Measurements from ENCODE around the gene SPRED1. TPM values are rescaled to one million over a fixed set of nuclear protein-coding genes. Genes with fewer than 3 reads are reported as not detected.
"Not testable (repeated sequence)": the region's sequence is repeated elsewhere in the genome, so short reads cannot be mapped to it uniquely, and the experiment has no call there.

SPRED1 gene
- total RNA-seq, 2 experiments from 2014 or later, result 3.2 TPM

GRCh38 chr15:38224486-38224885 is 28.1 kb upstream of the SPRED1 start:
- Mint-ChIP-seq H3K27ac (no peak overlapping the region), H3K4me1 (no peaks in the 10 kb centered on the region)

GRCh38 chr15:38225381-38225780 is 27.3 kb upstream of the SPRED1 start:
- no peaks in the 10 kb centered on the region for H3K4me1 Mint-ChIP-seq
- no peaks in the 10 kb centered on the region for H3K36me3 Mint-ChIP-seq
- H3K9me3 Mint-ChIP-seq, result no peaks in the 10 kb centered on the region
- H3K27me3 Mint-ChIP-seq, result peaks cover 6% of the 10 kb centered on the region
- no peak for DNase-seq
- H3K27ac Mint-ChIP-seq, result no peak overlapping the region
- H3K4me3 Mint-ChIP-seq, result no peak overlapping the region

More at GRCh38 chr15:38224486-38224885, 28.1 kb upstream of the SPRED1 start:
- Mint-ChIP-seq H3K27me3 (peaks cover 3% of the 10 kb centered on the region), H3K4me3 (no peak overlapping the region), H3K9me3 (no peaks in the 10 kb centered on the region), H3K36me3 (no peaks in the 10 kb centered on the region)
- DNase-seq, result no peak

GRCh38 chr15:38226608-38227266 is 25.9 kb upstream of the SPRED1 start:
- no peaks in the 10 kb centered on the region for H3K4me1 Mint-ChIP-seq
- H3K27me3 Mint-ChIP-seq, result peaks cover 6% of the 10 kb centered on the region
- H3K36me3 Mint-ChIP-seq, result no peaks in the 10 kb centered on the region
- H3K27ac Mint-ChIP-seq, result no peak overlapping the region
- no peaks in the 10 kb centered on the region for H3K9me3 Mint-ChIP-seq
- DNase-seq, result no peak
- H3K4me3 Mint-ChIP-seq, result no peak overlapping the region

GRCh38 chr15:38227941-38228340 is 24.7 kb upstream of the SPRED1 start:
- no peak overlapping the region for H3K27ac Mint-ChIP-seq
- H3K4me3 Mint-ChIP-seq, result no peak overlapping the region
- no peaks in the 10 kb centered on the region for H3K36me3 Mint-ChIP-seq
- DNase-seq, result no peak
- H3K9me3 Mint-ChIP-seq, result no peaks in the 10 kb centered on the region
- H3K4me1 Mint-ChIP-seq, result no peaks in the 10 kb centered on the region
- H3K27me3 Mint-ChIP-seq, result peaks cover 6% of the 10 kb centered on the region

- no peaks in the 10 kb centered on the region for H3K4me1 Mint-ChIP-seq
- no peak overlapping the region for H3K4me3 Mint-ChIP-seq
- H3K9me3 Mint-ChIP-seq, result no peaks in the 10 kb centered on the region
- peaks cover 6% of the 10 kb centered on the region for H3K27me3 Mint-ChIP-seq
- H3K36me3 Mint-ChIP-seq, result no peaks in the 10 kb centered on the region
- H3K27ac Mint-ChIP-seq, result no peak overlapping the region
- DNase-seq, result no peak
These were observed 24.0 kb upstream of the SPRED1 start for GRCh38 chr15:38228618-38229017.

- H3K4me3 Mint-ChIP-seq, result no peak overlapping the region
- H3K27me3 Mint-ChIP-seq, result peaks cover 10% of the 10 kb centered on the region
- no peak overlapping the region for H3K27ac Mint-ChIP-seq
- H3K4me1 Mint-ChIP-seq, result no peaks in the 10 kb centered on the region
- H3K36me3 Mint-ChIP-seq, result no peaks in the 10 kb centered on the region
- no peak for DNase-seq
- H3K9me3 Mint-ChIP-seq, result no peaks in the 10 kb centered on the region
These were observed 22.8 kb upstream of the SPRED1 start for GRCh38 chr15:38229705-38230310.

- no peaks in the 10 kb centered on the region for H3K36me3 Mint-ChIP-seq
- H3K27me3 Mint-ChIP-seq, result peaks cover 16% of the 10 kb centered on the region
- no peak for DNase-seq
- no peaks in the 10 kb centered on the region for H3K4me1 Mint-ChIP-seq
- H3K4me3 Mint-ChIP-seq, result no peak overlapping the region
- no peaks in the 10 kb centered on the region for H3K9me3 Mint-ChIP-seq
- H3K27ac Mint-ChIP-seq, result no peak overlapping the region
These were observed 21.2 kb upstream of the SPRED1 start for GRCh38 chr15:38231436-38231835.

GRCh38 chr15:38237021-38237420 is 15.6 kb upstream of the SPRED1 start:
- not testable (repeated sequence) for DNase-seq, H3K27ac Mint-ChIP-seq, H3K9me3 Mint-ChIP-seq, H3K4me1 Mint-ChIP-seq, H3K36me3 Mint-ChIP-seq, H3K4me3 Mint-ChIP-seq
- H3K27me3 Mint-ChIP-seq, result peaks cover 17% of the 10 kb centered on the region

- Mint-ChIP-seq H3K4me3 (no peak overlapping the region), H3K27me3 (peaks cover 20% of the 10 kb centered on the region), H3K4me1 (no peaks in the 10 kb centered on the region), H3K36me3 (no peaks in the 10 kb centered on the region), H3K9me3 (no peaks in the 10 kb centered on the region), H3K27ac (no peak overlapping the region)
- DNase-seq, result no peak
These were observed 14.3 kb upstream of the SPRED1 start for GRCh38 chr15:38238311-38238710.

- Mint-ChIP-seq H3K4me1 (no peaks in the 10 kb centered on the region), H3K27me3 (peaks cover 29% of the 10 kb centered on the region), H3K9me3 (no peaks in the 10 kb centered on the region), H3K36me3 (no peaks in the 10 kb centered on the region), H3K27ac (no peak overlapping the region), H3K4me3 (no peak overlapping the region)
- no peak for DNase-seq
These were observed 10.6 kb upstream of the SPRED1 start for GRCh38 chr15:38242055-38242454.

GRCh38 chr15:38243278-38244055 is 9.2 kb upstream of the SPRED1 start:
- H3K27me3 Mint-ChIP-seq, result peaks cover 40% of the 10 kb centered on the region
- H3K9me3 Mint-ChIP-seq, result no peaks in the 10 kb centered on the region
- no peak overlapping the region for H3K27ac Mint-ChIP-seq
- no peaks in the 10 kb centered on the region for H3K4me1 Mint-ChIP-seq
- H3K4me3 Mint-ChIP-seq, result no peak overlapping the region
- H3K36me3 Mint-ChIP-seq, result no peaks in the 10 kb centered on the region
- no peak for DNase-seq

- peaks cover 59% of the 10 kb centered on the region for H3K27me3 Mint-ChIP-seq
- no peaks in the 10 kb centered on the region for H3K9me3 Mint-ChIP-seq
- H3K36me3 Mint-ChIP-seq, result no peaks in the 10 kb centered on the region
- no peak overlapping the region for H3K27ac Mint-ChIP-seq
- peaks cover 9% of the 10 kb centered on the region for H3K4me1 Mint-ChIP-seq
- no peak for DNase-seq
- H3K4me3 Mint-ChIP-seq, result no peak overlapping the region
These were observed 5.3 kb upstream of the SPRED1 start for GRCh38 chr15:38247336-38247735.

- peak overlapping the region; percentile 91 for H3K4me3 Mint-ChIP-seq
- no peaks in the 10 kb centered on the region for H3K36me3 Mint-ChIP-seq
- peak; percentile 5 for DNase-seq
- H3K9me3 Mint-ChIP-seq, result no peaks in the 10 kb centered on the region
- peaks cover 27% of the 10 kb centered on the region for H3K4me1 Mint-ChIP-seq
- H3K27me3 Mint-ChIP-seq, result peaks cover 34% of the 10 kb centered on the region
- H3K27ac Mint-ChIP-seq, result peak overlapping the region; percentile 32
These were observed 730 bp downstream of the SPRED1 start for GRCh38 chr15:38253351-38253781.

- Mint-ChIP-seq H3K4me1 (peaks cover 27% of the 10 kb centered on the region), H3K27ac (no peak overlapping the region), H3K9me3 (no peaks in the 10 kb centered on the region), H3K4me3 (peak overlapping the region; percentile 91), H3K36me3 (no peaks in the 10 kb centered on the region), H3K27me3 (peaks cover 27% of the 10 kb centered on the region)
- DNase-seq, result peak; percentile 13
These were observed 1.6 kb downstream of the SPRED1 start for GRCh38 chr15:38254051-38254883.

- Mint-ChIP-seq H3K27me3 (peaks cover 14% of the 10 kb centered on the region), H3K36me3 (no peaks in the 10 kb centered on the region), H3K4me1 (peaks cover 27% of the 10 kb centered on the region), H3K4me3 (no peak overlapping the region), H3K27ac (no peak overlapping the region), H3K9me3 (no peaks in the 10 kb centered on the region)
- no peak for DNase-seq
These were observed 3.1 kb downstream of the SPRED1 start for GRCh38 chr15:38255690-38256089.
